ENCODE data around the gene SLC22A16.

SLC22A16 gene

GRCh38 chr6:110523451-110524021 lies 47.1 kb upstream of the SLC22A16 start:
- no peak overlapping the region for H3K4me3 ChIP-seq (ENCODE audit: insufficient read depth, low read length, poor library complexity, severe bottlenecking)
- H3K27me3 ChIP-seq (ENCODE audit: low read length) = no peaks in the 10 kb centered on the region
- H3K79me2 ChIP-seq (ENCODE audit: insufficient read depth, low read length) = no peaks in the 10 kb centered on the region
- no peak overlapping the region for H2AFZ ChIP-seq (ENCODE audit: low read depth, low read length, severe bottlenecking)
- no peaks in the 10 kb centered on the region for H4K20me1 ChIP-seq (ENCODE audit: low read depth, low read length)
- H3K27ac ChIP-seq (ENCODE audit: low read depth, low read length) = no peak overlapping the region
- no peaks in the 10 kb centered on the region for H3F3A ChIP-seq (ENCODE audit: insufficient read depth)
- H3K4me2 ChIP-seq (ENCODE audit: low read depth, low read length, poor library complexity, severe bottlenecking) = no peak overlapping the region
- no peak for TF ChIP-seq CTCF (IDR thresholded peaks at IDR 0.05; ENCODE audit: insufficient read depth, low read length, poor library complexity, severe bottlenecking)
- no peak for TF ChIP-seq EZH2phosphoT487 (conservative IDR thresholded peaks at IDR 0.05; ENCODE audit: low read length)
- H3K9me2 ChIP-seq (replicated peaks; ENCODE audit: insufficient read depth, low read length) = no peaks in the 10 kb centered on the region
- H3K36me3 ChIP-seq (ENCODE audit: low read length) = no peaks in the 10 kb centered on the region
- no peaks in the 10 kb centered on the region for H3K9me3 ChIP-seq (ENCODE audit: insufficient read depth, low read length)
- H3K9ac ChIP-seq (ENCODE audit: low read length) = no peak overlapping the region

GRCh38 chr6:110522427-110522826 lies 46.0 kb upstream of the SLC22A16 start:
- no peaks in the 10 kb centered on the region for H4K20me1 ChIP-seq (ENCODE audit: low read depth, low read length)
- H3K36me3 ChIP-seq (ENCODE audit: low read length) = no peaks in the 10 kb centered on the region
- H3F3A ChIP-seq (ENCODE audit: insufficient read depth) = no peaks in the 10 kb centered on the region
- H3K9me2 ChIP-seq (replicated peaks; ENCODE audit: insufficient read depth, low read length) = no peaks in the 10 kb centered on the region
- no peak overlapping the region for H3K4me2 ChIP-seq (ENCODE audit: low read depth, low read length, poor library complexity, severe bottlenecking)
- no peak overlapping the region for H3K9ac ChIP-seq (ENCODE audit: low read length)
- no peak overlapping the region for H3K4me3 ChIP-seq (ENCODE audit: insufficient read depth, low read length, poor library complexity, severe bottlenecking)
- H3K79me2 ChIP-seq (ENCODE audit: insufficient read depth, low read length) = no peaks in the 10 kb centered on the region
- H3K27me3 ChIP-seq (ENCODE audit: low read length) = no peaks in the 10 kb centered on the region
- no peak overlapping the region for H3K27ac ChIP-seq (ENCODE audit: low read depth, low read length)
- no peak for TF ChIP-seq CTCF (IDR thresholded peaks at IDR 0.05; ENCODE audit: insufficient read depth, low read length, poor library complexity, severe bottlenecking)
- no peak for TF ChIP-seq EZH2phosphoT487 (conservative IDR thresholded peaks at IDR 0.05; ENCODE audit: low read length)
- H2AFZ ChIP-seq (ENCODE audit: low read depth, low read length, severe bottlenecking) = no peak overlapping the region
- H3K9me3 ChIP-seq (ENCODE audit: insufficient read depth, low read length) = no peaks in the 10 kb centered on the region

- H3K36me3 ChIP-seq (ENCODE audit: low read length) = no peaks in the 10 kb centered on the region
- H4K20me1 ChIP-seq (ENCODE audit: low read depth, low read length) = no peaks in the 10 kb centered on the region
- no peak overlapping the region for H3K27ac ChIP-seq (ENCODE audit: low read depth, low read length)
- H3K9me3 ChIP-seq (ENCODE audit: insufficient read depth, low read length) = no peaks in the 10 kb centered on the region
- H3K4me3 ChIP-seq (ENCODE audit: insufficient read depth, low read length, poor library complexity, severe bottlenecking) = no peak overlapping the region
- no peaks in the 10 kb centered on the region for H3K9me2 ChIP-seq (replicated peaks; ENCODE audit: insufficient read depth, low read length)
- no peaks in the 10 kb centered on the region for H3F3A ChIP-seq (ENCODE audit: insufficient read depth)
- H3K4me2 ChIP-seq (ENCODE audit: low read depth, low read length, poor library complexity, severe bottlenecking) = no peak overlapping the region
- H3K27me3 ChIP-seq (ENCODE audit: low read length) = no peaks in the 10 kb centered on the region
- no peaks in the 10 kb centered on the region for H3K79me2 ChIP-seq (ENCODE audit: insufficient read depth, low read length)
- H2AFZ ChIP-seq (ENCODE audit: low read depth, low read length, severe bottlenecking) = no peak overlapping the region
- H3K9ac ChIP-seq (ENCODE audit: low read length) = no peak overlapping the region
- TF ChIP-seq CTCF (IDR thresholded peaks at IDR 0.05; ENCODE audit: insufficient read depth, low read length, poor library complexity, severe bottlenecking) = no peak
Observed at GRCh38 chr6:110520992-110521543, 44.7 kb upstream of the SLC22A16 start.

Measured in SU-DHL-6 (cell line).